Measurements from ENCODE around the gene ATP5IF1. TPM values are rescaled to one million over a fixed set of nuclear protein-coding genes. Genes with fewer than 3 reads are reported as not detected.

Gene ATP5IF1
- total RNA-seq, 3 donors from 2014 or later (not counting 1 experiment from before 2014, with no cell fraction given), result 81.1 to 101 (median 91.1) TPM

GRCh38 chr1:28239004-28239403 lies 3.1 kb downstream of the ATP5IF1 start:
- Histone ChIP-seq H3K27me3 (ENCODE audit: control insufficient read depth, insufficient read depth, low read length) (no peaks in the 10 kb centered on the region), H3K27ac (ENCODE audit: low read length) (no peak overlapping the region), H3K36me3 (ENCODE audit: control insufficient read depth, insufficient read depth, low read length) (peaks cover 6% of the 10 kb centered on the region), H3K4me3 (ENCODE audit: low read length) (no peak overlapping the region), H3K9me3 (ENCODE audit: control insufficient read depth, insufficient read depth, low read length) (no peaks in the 10 kb centered on the region), H3K4me1 (ENCODE audit: control insufficient read depth, insufficient read depth, low read length) (peaks cover 27% of the 10 kb centered on the region)
- DNase-seq (no peak), ATAC-seq (no peak)
- TF ChIP-seq CTCF (IDR thresholded peaks at IDR 0.05), result no peak
- H3K27ac Mint-ChIP-seq, result no peak overlapping the region
- 94% methylated on average over 2 of the region's 2 CpGs for WGBS (ENCODE audit: insufficient coverage)
- intact Hi-C loops (cut with micrococcal nuclease), result no loop called here
- no peak overlapping the region for H3K4me3 Mint-ChIP-seq
- H3K36me3 Mint-ChIP-seq, result no peaks in the 10 kb centered on the region
- H3K27me3 Mint-ChIP-seq (ENCODE audit: low read depth in 2 of 2), result no peaks in the 10 kb centered on the region
- no peaks in the 10 kb centered on the region for H3K9me3 Mint-ChIP-seq
- peaks cover 6% of the 10 kb centered on the region in 2 donors for H3K4me1 Mint-ChIP-seq

- no peaks in the 10 kb centered on the region for H3K9me3 ChIP-seq (ENCODE audit: control insufficient read depth, insufficient read depth, low read length)
- H3K27me3 ChIP-seq (ENCODE audit: control insufficient read depth, insufficient read depth, low read length), result no peaks in the 10 kb centered on the region
- intact Hi-C loops (cut with micrococcal nuclease), result no loop called here
- H3K27ac Mint-ChIP-seq, result no peak overlapping the region
- H3K4me3 Mint-ChIP-seq, result no peak overlapping the region
- DNase-seq (no peak), ATAC-seq (no peak)
- TF ChIP-seq CTCF (IDR thresholded peaks at IDR 0.05), result no peak
- H3K4me1 ChIP-seq (ENCODE audit: control insufficient read depth, insufficient read depth, low read length), result peaks cover 37% of the 10 kb centered on the region
- no peak overlapping the region for H3K27ac ChIP-seq (ENCODE audit: low read length)
- H3K9me3 Mint-ChIP-seq, result no peaks in the 10 kb centered on the region
- peaks cover 6% of the 10 kb centered on the region for H3K36me3 ChIP-seq (ENCODE audit: control insufficient read depth, insufficient read depth, low read length)
- WGBS (ENCODE audit: insufficient coverage), result 95% methylated on average over 4 of the region's 4 CpGs
- H3K27me3 Mint-ChIP-seq (ENCODE audit: low read depth in 2 of 2), result no peaks in the 10 kb centered on the region
- no peaks in the 10 kb centered on the region for H3K36me3 Mint-ChIP-seq
- peaks cover 14 to 16% of the 10 kb centered on the region in 2 donors for H3K4me1 Mint-ChIP-seq
- no peak overlapping the region for H3K4me3 ChIP-seq (ENCODE audit: low read length)
These were observed 4.1 kb downstream of the ATP5IF1 start for GRCh38 chr1:28240024-28240423.

- H3K27ac ChIP-seq (ENCODE audit: low read length), result no peak overlapping the region
- Mint-ChIP-seq H3K27me3 (ENCODE audit: low read depth in 2 of 2) (no peaks in the 10 kb centered on the region), H3K4me1 (peaks cover 23% of the 10 kb centered on the region in 2 donors), H3K9me3 (no peaks in the 10 kb centered on the region), H3K36me3 (no peaks in the 10 kb centered on the region), H3K27ac (no peak overlapping the region), H3K4me3 (no peak overlapping the region)
- no peaks in the 10 kb centered on the region for H3K9me3 ChIP-seq (ENCODE audit: control insufficient read depth, insufficient read depth, low read length)
- no peak for TF ChIP-seq CTCF (IDR thresholded peaks at IDR 0.05)
- 92% methylated on average over 9 of the region's 10 CpGs for WGBS (ENCODE audit: insufficient coverage)
- intact Hi-C loops (cut with micrococcal nuclease), result no loop called here
- no peak for DNase-seq
- H3K27me3 ChIP-seq (ENCODE audit: control insufficient read depth, insufficient read depth, low read length), result no peaks in the 10 kb centered on the region
- H3K36me3 ChIP-seq (ENCODE audit: control insufficient read depth, insufficient read depth, low read length), result peaks cover 6% of the 10 kb centered on the region
- ATAC-seq, result no peak
- peaks cover 34% of the 10 kb centered on the region for H3K4me1 ChIP-seq (ENCODE audit: control insufficient read depth, insufficient read depth, low read length)
- no peak overlapping the region for H3K4me3 ChIP-seq (ENCODE audit: low read length)
These were observed 5.8 kb downstream of the ATP5IF1 start for GRCh38 chr1:28241638-28242241.
